Uterus (tissue), 2 donors: Measurements from ENCODE around the gene PRSS53.

Source experiments
- CTCF ChIP-seq, 4 experiments: fragments of 200-600 bp in 2 of 4; fragments of 450-650 bp in 2 of 4; sonication (generic) in 2 of 4; IDR thresholded peaks; one replicate each; pipeline ENCODE4 v1.5.1; 2016 to 2019; ENCODE audit warnings: antibody characterized with exemption in 4 of 4, mild to moderate bottlenecking in 2 of 4, moderate library complexity in 1 of 4
- POLR2A ChIP-seq, 2 donors: fragments of 450-650 bp; IDR thresholded peaks; one replicate each; pipeline ENCODE4 v1.6.1; 2016; ENCODE audit warnings: antibody characterized with exemption in 2 of 2, mild to moderate bottlenecking in 1 of 2, moderate library complexity in 1 of 2

GRCh38 chr16:31099860-31100638 lies 11.3 kb upstream of the PRSS53 start:
- TF ChIP-seq CTCF (IDR thresholded peaks at IDR 0.05) (no peak), POLR2A (IDR thresholded peaks at IDR 0.05) (no peak)
